ENCODE results near the gene MTERF1.
A peak's percentile ranks its signal among the peaks of the same experiment; 100 is the strongest.
"Not testable (repeated sequence)": the region's sequence is repeated elsewhere in the genome, so short reads cannot be mapped to it uniquely, and the experiment has no call there.

MTERF1 gene, protein sequence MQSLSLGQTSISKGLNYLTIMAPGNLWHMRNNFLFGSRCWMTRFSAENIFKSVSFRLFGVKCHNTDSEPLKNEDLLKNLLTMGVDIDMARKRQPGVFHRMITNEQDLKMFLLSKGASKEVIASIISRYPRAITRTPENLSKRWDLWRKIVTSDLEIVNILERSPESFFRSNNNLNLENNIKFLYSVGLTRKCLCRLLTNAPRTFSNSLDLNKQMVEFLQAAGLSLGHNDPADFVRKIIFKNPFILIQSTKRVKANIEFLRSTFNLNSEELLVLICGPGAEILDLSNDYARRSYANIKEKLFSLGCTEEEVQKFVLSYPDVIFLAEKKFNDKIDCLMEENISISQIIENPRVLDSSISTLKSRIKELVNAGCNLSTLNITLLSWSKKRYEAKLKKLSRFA

DNA sequence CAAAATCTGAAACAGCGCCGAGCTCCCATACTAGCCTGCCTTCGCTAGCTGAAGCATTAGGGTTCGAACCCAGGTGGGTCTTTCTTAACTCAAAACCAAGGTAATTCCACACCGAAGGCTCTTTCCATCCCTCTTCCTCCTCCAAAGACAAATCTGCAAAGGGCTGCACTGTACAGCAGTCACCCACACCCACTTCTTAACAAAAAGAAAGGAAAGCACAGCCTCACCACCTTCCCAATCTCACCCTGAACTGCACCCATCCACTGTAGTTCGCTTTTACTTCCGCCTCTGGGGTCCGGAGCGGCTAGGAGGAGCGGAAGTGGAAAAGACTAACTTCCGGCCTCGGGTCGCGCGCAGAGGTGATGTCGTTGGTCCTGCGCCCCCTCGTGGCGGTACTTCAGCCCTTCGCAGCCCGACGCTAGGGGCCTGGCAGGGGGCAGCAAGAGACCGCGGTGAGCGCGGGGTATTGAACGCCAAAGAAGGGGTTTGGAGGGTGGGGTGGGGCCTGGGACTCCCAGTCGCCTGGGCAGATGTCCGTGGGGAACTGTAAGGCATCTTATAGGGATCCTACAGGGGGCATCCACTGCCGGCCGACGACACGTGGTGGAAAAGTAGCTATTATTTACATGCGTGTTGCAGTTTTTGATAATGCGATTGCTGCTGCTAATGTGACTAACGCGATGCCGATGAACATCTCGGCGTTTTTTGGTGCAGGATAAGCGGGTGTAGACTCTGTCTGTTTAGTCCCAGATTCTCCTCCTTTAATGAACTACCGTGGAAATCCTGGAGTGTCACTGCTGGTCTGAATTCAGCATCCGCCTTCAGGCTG, at the start of gene MTERF1:
Gene MTERF1 (minus strand): TSS at position 290 of the 829 bp plus-strand sequence. CDS start 619 bp downstream, outside the sequence.
- DNase-seq (ENCODE audit: low spot score): peak; percentile 89

DNA sequence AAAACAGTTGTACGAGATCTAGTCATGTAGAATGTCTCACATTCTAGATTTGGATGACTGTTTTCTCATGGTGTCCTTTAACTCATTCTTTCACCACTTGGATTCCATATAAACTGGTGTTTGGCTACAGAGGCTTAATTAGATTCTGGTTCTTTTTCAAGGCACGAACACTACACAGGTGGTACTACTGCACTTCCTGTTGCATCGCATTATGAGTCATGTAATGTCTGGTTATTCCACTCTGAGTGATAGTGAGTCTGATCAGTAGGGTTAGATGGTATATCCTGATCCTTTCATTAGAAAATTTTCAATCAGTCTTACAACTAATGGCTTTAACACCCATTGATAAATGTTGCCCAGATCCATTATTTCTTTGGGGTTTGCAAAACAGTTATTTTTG, 49.0 kb upstream of the MTERF1 start:
- DNase-seq (ENCODE audit: low spot score): no peak

DNA sequence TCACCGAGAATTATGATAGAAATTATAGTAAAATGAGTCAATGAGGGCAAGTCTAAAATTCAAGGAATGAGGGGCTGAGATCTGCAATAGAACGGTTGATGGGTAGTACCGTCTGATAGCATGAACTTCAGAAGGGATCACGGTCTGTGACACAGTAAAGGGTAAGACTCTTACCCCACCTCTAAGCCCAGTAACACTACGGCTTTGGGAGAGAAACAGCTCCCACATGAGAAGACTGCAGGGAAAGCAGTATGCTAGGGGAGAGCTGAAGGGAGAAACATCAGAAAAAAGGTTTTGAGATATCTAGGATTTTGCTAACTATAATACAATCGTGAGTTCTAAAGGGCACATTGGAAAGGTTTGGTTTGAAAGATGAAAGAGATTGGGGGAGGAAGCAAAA, 47.4 kb upstream of the MTERF1 start:
- DNase-seq (ENCODE audit: low spot score): no peak

DNA sequence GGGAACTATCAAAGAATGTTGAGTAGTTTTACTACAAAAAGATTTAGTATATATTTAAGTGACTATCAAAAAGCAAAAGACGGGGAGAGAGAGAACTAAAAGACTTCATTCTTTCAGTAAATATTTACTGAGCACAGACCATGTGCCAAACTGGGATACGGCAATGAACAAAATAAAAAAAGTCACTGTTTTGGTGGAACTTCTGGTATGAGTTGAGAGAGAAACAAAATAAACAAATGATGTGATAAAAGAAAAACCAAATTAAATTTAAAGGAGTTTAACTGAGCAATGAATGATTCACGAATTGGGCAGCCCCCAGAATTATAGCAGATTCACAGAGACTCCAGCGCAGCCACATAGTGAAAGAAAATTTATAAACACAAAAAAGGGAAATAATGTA, 42.4 kb upstream of the MTERF1 start:
- no peak for DNase-seq (ENCODE audit: low spot score)

DNA sequence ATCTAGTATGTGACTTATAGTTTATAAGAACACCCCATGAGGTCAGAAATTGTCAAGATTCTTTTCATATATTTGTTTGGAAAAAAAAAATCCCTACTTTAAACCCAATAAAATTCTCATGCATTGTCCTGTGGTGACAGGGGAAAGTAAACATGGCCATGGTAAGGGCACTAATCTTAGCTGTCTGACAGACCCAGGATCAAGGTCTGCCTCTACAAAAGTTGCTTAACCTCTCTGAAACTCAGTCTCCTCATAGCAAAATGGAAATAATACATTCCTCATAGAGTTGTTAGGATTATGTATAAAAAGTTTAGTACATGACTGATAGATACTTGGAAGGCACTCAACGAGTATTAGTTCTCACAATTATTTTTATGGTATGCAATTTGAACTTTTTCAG, 37.9 kb upstream of the MTERF1 start:
- no peak for DNase-seq (ENCODE audit: low spot score)

DNA sequence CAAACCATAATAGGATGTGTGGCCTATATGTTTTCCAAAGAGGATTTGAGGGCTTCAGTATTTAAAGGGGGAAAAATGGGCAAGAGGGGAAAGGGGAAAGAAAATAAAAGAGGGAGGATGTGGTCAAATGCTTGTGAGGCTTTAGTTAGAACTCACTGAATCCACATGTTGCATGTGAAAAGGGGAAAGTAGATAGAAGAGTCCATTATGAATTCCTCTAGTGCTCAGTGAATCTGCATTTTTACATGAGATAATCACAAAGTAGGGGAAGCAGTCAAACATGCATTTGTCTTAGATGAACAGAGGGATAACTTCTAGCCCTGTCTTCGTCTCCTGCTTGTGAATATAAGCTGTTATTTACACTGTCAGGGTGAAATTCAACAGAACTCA, 35.5 kb upstream of the MTERF1 start:
- no peak for DNase-seq (ENCODE audit: low spot score)

DNA sequence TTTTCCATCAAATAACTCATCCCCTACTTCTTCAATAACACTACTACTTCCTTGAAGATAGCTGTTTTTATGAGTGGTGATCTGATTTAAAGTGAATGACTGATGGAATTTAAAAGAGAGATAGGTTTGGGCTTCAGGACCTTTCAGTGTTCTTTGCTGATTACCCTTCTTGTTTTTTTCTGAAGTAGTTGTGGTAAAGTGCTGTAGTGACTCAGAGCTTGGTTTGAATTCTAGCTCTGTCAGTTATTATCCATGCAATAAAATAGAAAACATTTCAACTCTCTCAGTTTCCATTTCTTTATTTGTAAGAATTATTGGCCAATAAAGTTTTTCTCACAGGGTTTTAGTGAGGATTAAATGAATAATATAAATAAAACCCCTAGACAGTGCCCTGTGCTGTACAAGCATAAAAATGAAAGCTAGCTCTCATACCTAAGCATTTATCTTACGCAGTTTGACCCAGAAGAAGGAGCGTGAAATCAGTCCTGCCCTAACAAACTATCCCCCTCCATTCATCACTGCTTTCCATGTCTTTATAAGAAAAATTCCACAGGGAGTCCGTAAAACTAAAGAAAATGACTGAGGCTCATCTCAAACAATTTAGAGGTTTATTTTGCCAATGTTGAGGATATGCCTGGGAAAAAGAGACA, 35.0 kb upstream of the MTERF1 start:
- DNase-seq (ENCODE audit: low spot score): no peak

DNA sequence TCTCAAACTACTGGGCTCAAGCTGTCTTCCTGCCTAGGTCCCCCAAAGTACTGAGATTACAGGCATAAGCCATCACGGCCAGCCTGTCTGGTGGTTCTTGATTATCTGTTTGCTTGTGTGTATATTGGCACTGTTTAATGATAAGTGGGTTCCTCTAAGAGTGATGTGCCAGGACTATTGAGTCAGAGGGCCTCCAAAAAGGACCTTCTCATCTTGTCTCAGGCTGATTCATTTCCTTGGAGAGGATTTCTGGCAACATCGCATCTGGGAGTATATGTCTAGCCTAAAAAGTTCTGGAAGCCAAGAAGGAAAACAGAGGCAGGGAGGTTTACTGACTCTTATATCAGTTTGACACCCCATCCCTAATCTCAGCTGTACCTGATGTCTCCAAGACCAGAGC, 33.1 kb upstream of the MTERF1 start:
- no peak for DNase-seq (ENCODE audit: low spot score)

DNA sequence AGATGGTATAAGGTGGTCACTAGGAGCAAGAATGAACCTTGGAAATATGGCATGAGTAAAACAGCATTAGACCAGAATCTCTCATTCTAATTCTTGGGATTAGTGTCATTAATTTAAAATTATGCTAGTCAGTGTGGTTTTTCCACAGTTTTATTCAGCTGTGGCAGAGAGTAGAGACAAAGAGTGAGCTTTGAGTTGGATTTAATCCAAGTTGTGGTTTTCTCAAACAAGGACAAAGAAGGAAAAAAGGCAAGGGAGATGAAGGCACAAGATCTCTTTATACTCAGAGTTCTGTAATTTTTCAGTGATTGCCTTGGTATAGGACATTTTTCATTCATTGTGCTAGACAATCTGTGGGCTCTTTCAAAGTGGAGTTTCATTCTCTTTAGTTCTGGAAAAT, 32.0 kb upstream of the MTERF1 start:
- DNase-seq (ENCODE audit: low spot score): no peak

DNA sequence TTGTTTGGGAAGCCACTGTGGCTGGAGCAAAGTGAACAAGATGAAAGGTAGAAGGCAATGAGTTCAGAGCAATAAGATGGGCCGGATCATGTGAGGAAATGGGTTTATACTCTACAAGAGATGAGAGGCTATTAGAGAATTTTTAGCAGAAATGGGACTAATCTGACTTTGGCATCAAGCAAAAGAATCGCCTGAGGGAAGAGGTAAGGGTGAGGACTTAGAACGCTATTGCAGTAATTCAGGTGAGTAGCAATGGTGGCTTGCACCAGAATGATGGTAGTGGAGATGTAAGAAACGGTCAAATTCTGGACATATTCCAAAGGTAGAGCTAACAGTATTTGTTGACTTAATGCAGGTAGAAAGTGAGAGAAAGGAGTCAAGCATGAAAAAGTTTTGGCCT, 30.6 kb upstream of the MTERF1 start:
- no peak for DNase-seq (ENCODE audit: low spot score)

DNA sequence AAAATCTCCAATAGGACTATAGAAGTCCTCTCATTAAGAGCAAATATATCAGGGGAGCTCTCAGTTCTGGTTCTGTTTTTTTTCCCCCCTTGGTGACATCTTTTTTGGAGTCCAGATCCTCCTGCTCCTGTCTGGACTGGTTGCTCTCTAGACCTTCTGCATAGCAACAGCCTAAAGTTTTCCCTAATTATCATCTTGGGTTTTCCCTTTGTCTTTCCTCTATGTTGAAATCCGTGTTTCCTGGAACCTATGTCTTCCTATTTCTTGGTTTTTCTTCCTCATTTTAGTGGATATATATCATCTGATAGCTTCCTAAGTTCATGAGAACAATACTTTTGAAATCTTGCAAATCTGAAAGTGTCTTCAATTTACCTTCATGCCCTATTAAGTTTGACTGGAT, 29.7 kb upstream of the MTERF1 start:
- no peak for DNase-seq (ENCODE audit: low spot score)

DNA sequence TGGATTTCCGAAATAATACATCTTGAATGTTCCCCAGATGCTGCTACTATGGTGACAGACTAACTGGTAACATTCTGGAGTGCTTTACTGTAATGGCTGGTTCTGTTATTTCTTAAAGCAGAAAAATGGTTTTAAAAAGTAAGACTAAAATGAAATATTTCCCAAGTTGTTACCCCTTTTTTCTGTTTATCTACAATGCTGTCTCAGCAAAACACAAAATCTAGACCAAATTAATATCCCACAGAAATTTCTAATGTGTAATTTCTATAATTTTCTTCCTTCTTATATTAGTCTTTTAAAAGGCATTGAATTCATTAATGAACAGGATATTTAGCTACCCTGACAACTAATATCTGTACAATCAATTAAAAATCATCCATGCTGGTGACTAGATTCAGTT, 19.1 kb upstream of the MTERF1 start:
- DNase-seq (ENCODE audit: low spot score): no peak

DNA sequence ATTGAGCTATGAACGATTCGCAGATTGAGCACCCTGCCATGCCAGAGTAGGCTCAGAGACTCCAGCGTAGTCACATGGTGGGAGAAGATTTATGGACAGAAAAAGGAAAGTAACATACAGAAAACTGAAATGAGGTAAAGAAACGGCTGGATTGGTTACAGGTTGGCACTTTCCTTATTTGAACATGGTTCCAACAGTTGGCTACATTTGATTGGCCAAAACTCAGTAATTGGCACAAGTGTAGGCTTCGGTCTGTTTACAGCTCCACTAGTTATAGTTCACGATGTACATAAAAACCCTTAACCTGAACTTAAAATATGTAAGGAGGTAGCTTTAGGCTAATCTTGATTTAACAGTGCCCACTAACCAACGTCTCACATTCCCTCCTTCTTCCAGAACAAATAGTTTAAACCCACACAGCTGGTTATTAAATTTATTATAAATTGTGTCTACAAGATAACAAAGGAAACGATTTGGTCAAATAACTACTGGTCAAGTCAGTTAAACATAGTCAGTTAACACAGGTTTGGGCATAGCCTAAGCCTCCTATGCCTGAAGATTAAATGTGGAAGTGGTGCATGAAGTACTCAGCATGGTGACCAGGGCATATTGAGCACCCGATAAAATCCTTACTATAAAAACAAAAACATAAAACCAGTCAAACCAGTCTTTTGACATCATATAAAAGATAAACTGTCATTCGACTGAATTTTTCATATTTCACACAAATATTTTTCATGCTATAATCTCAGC, 17.9 kb upstream of the MTERF1 start:
- DNase-seq (ENCODE audit: low spot score): no peak

DNA sequence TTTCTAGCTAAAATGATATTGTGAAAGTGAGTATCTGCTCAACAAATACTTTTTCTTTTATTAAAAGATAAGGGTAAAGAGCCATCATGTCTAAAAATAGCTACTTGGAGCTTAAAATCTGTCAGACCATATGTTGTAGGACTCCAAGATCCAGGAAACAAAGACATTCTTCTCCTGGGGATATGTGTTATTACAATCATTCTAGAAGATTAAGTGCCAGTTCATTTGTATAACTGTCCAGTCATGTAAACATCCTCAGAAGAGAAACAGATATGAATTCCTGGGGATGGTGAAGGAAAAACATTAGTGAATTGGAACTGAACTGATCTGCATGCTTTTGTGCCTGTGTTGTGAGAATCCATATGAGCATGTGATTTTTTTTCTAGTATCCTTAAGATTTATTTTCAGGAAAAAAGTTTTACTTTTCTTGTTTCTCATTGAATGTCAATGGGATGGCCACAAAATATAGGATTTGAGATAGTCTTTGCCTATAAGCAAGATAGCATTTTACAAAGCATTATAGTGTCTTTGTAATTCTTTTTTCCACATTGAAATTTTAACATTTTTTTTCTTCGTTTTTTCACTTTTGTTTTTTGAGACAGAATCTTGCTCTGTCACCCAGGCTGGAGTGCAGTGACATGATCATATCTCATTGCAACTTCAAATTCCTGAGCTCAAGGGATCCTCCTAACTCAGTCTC, 14.4 kb upstream of the MTERF1 start:
- no peak for DNase-seq (ENCODE audit: low spot score)

DNA sequence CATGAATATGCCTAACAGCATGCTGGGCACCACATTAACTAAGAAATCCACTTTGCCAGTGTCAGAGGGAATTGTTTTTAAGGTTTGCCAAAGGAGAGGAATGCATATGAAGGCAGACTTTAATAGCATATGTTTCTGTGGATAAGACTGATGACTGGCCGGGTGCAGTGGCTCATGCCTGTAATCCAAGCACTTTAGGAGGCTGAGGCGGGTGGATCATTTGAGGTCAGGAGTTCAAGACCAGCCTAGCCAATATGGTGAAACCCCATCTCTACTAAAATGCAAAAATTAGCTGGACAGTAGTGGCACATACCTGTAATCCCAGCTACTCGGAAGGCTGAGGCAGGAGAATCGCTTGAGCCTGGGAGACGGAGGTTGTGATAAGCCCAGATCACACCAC, 13.2 kb upstream of the MTERF1 start:
- DNase-seq (ENCODE audit: low spot score): not testable (repeated sequence)

DNA sequence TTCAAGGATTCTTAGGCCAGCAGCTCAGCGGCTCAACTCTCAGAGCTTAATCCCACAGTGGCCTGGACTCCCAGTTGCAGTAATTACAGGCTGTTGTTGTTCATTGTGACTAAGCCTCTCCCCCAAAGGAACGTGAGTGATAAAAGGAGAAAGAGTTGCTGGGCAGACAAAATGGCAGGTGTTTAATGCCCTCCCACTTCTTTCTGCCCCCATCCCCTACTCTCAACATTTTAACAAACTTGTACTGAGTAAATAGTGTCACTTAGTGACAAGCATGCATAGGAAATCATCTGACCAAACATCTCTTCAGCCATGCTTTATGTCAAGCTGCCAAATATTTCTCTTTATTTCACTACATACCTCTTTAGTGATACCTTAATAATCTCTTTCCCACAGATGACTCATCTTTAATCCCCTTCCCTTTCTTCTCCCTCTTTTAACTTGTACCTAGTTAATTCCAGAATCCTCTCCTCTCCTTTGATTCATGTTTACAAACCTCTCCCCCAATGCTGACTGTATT, 12.4 kb upstream of the MTERF1 start:
- DNase-seq (ENCODE audit: low spot score): peak; percentile 23

DNA sequence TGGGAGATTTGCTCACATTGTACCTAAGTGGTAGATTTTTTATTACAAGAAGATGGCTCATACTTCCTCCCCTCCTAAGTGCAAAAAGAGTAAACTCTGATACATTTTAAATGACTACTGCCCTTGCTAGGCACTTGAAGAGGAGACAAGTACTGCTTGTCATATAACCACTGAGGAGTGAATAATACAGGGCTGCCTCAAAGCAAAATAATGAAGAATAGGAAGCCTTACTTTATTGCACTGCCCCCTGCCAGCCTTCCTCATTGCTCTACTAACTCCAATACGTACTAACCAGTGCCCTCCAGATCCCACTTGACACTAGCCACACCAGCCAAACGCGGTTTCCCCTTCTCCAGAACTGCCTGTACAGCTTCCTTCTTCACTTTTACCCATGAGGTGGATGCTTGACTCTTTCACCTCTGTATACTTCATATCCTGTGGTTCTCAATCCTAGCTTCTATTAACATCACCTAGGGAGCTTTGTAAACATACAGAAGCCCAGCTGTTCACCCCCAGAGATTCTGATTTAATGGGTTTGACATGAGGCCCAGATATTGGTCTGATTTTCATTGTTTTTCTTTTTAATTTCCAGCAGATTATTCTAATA, 11.7 kb upstream of the MTERF1 start:
- no peak for DNase-seq (ENCODE audit: low spot score)

DNA sequence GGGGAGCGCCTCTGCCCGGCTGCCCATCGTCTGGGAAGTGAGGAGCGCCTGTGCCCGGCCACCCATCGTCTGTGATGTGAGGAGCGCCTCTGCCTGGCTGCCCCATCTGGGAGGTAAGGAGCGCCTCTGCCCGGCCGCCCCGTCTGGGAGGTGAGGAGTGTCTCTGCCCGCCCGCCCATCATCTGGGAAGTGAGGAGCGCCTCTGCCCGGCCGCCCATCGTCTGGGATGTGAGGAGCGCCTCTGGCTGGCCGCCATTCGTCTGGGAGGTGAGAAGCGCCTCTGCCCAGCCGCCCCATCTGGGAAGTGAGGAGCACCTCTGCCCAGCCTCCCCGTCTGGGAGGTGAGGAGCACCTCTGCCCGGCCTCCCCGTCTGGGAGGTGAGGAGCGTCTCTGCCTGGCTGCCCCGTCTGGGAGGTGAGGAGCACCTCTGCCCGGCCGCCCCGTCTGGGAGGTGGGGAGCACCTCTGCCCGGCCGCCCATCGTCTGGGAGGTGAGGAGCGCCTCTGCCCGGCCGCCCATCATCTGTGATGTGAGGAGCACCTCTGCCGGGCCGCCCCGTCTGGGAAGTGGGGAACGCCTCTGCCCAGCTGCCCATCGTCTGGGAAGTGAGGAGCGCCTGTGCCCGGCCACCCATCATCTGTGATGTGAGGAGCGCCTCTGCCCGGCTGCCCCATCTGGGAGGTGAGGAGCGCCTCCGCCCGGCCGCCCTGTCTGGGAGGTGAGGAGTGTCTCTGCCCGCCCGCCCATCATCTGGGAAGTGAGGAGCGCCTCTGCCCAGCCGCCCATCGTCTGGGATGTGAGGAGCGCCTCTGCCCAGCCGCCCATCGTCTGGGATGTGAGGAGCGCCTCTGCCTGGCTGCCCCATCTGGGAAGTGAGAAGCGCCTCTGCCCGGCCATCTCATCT, 8.0 kb upstream of the MTERF1 start:
- DNase-seq (ENCODE audit: low spot score): not testable (repeated sequence)

DNA sequence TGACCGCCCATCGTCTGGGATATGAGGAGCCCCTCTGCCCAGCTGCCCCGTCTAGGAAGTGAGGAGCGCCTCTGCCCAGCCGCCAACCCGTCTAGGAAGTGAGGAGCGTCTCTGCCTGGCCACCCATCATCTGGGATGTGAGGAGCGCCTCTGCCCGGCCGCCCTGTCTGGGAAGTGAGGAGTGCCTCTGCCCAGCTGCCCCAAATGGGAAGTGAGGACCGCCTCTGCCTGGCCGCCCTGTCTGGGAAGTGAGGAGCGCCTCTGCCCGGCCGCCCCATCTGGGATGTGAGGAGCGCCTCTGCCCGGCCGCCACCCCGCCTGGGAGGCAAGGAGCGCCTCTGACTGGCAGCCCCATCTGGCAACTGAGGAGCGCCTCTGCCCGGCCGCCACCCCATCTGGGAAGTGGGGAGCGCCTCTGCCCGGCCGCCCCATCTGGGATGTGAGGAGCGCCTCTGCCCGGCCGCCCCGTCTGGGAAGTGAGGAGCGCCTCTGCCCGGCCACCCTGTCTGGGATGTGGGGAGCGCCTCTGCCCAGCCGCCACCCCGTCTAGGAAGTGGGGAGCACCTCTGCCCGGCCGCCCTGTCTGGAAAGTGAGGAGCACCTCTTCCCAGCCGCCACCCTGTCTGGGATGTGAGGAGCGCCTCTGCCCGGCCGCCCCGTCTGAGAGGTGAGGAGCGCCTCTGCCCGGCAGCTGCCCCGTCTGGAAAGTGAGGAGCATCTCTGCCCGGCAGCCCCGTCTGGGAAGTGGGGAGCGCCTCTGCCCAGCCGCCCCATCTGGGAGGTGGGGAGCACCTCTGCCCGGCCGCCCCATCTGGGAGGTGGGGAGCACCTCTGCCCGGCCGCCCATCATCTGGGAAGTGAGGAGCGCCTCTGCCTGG, 7.1 kb upstream of the MTERF1 start:
- not testable (repeated sequence) for DNase-seq (ENCODE audit: low spot score)
